GM18526 (cell line): ENCODE data around the gene CLEC16A.

Experiments used
- POLR2A ChIP-seq: IDR thresholded peaks from 3 replicates; pipeline ENCODE4 v1.6.1; 2011; ENCODE audit not compliant: insufficient read length; ENCODE audit errors: extremely low read depth

Gene CLEC16A

DNA sequence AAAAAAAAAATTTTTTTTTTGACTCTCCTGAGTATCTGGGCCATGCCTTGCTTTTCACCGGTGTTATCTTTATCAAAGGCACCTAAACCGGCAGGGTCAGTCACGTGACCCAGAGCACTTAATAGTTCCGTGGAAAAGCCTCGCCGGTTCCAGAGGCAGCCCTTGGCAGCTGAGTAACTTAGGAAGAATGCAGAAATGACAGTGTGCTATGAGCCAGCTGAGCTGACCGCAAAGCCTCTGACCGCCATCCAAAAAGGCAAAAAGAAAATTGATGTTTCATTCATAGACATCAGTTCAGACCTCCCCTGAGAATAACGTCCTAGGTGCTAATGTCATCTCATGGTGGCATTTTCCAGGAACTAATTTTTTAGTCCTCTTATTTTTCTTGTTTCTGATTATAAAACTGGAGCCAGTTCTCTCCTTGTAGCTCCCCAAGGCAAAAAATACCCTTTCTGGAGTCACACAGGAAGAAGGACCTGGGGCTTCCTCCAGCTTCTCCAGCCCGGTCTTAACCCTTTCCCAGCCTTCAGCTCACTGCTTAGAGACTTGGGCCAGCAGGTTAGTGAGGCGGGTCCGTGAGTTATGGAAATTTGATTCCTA lies 189.1 kb downstream of the CLEC16A start:
- no peak for TF ChIP-seq POLR2A

DNA sequence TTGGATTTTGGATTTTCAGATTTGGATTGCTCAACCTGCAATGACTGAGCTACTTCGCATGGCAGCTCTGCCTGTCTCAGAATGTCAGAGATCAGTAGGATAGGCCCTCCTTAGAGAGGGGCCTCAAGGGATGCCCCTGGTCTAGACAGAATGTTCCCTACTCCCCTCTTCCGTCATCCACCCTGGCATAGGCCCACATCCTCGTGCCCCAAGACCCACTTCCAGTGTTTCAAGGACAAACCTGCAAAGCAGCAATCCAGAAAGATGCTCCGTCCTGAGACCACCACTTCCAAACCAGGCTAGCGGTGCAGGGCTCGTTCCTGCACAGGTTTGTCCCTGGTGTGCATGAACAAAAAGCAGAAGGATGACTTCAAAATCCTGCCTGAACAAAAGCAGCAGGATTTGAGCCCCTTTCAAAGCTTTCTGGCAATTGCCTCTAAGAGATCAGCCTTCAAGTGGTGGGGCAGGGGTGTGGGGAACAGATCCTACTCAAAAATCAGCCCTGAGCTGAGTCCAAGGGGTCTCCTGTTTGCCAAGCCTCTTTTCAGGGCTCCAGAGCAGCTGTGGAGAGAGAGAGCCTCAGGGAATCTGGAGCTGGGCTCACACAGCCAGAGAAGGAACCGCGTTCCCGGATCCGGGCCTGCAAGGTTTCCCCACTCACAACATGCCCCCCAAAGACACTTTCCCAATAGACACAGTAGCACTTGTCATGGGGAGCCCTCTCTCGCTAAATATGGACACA lies 190.5 kb downstream of the CLEC16A start:
- no peak for TF ChIP-seq POLR2A

DNA sequence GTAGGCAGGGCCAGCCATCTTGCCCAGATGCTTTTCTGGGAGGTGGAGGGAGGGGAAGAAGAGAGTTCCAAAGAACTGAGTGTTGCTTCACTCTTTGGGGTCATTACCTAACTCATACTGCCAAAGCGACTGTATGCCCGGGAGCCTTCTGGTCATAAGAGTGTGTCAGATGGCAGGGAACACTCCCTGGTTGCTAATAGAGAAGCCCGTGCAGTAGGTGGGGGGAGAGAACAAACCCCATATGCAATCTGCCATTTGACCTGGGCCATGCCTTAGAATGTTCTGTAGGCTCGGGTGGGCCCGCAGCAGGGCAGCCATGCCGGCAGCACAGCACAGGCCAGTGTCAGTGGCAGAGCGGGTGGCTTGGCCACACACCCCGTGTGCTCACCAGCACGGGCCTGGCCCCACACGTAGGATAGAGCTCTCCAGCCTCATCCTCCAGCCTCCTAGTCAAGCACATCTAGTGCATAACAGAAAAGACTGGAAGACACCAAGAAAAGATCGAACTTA lies 191.2 kb downstream of the CLEC16A start:
- no peak for TF ChIP-seq POLR2A

DNA sequence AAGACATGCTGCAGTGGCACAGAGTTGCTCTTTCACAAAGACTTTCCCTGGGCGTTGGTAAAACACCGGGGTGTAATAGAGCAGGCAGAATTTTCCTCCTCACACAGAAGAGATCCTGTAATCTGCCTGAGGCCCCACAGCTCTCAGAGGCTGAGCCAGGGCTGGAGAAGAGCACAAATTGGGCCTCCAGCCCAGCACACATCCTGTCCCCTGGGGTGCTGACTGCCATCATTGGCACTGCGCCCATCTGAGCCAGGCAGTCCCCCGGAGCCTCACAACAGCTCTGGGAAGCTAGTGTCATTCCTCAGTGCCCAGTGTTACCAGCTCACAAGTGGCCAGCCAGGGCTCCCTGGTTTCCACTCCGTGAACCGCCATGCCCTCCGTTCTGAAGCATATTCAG lies 192.2 kb downstream of the CLEC16A start:
- no peak for TF ChIP-seq POLR2A

DNA sequence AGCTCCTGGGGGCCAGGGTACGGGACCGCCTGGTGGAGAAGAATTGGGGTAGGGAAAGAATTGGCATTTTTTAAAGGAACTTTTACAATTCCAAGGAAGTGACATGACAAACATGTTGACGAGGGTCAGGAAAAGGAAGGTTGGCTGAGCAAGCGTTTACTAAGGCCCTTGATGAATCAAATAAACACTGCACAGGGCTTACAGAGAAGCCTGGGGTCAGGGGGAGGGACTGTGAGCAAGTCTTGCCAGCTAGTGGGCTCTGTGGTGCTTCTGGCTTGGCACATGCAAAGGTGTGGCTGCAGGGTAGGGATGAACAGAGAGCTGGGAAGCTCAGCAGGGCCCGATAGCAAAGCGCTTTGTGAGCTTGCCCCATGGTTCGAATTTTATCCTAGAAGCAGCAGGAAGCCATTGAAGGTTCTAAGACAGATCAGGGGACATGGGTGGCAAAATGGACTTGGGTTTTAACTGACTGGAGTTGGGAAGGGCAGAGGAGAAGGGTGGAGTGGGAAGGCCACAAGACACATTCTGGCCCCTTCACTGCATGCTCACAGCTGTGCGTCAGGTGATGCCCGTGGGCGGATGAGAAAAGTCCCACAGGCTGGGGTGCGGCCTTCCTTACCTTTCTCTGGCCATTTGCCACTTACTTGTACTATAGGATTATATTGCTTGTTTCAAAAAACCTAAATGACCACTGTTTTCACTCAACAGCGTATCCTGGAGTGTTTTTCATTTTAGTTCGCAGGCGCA lies 193.8 kb downstream of the CLEC16A start:
- TF ChIP-seq POLR2A = no peak

DNA sequence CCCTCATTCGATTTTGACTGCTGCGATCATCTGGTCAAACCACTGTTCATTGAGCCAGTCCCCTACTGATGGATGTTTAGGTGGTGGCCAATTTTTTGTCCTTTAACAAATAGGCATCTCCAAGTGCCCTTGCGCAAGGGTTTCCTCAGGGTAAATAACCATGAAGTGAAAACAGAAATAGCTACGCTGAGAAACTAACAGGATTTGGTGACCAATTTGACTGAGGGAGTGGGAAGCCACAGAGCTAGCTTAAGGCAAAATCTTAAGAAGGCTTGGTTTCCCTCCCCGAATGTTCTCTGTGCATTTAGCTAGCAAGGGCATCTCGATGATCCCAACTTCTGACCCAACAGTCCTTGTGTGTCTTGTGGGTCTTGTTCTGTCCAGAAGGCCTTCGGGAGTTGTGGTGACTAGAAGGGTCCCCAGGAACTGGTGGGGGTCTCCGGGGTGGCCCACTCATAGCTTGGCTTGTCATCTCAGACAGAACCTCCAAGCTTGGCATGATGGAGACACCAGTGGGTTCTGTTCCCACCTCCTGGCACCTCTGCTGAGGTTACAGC lies 194.5 kb downstream of the CLEC16A start:
- no peak for TF ChIP-seq POLR2A

DNA sequence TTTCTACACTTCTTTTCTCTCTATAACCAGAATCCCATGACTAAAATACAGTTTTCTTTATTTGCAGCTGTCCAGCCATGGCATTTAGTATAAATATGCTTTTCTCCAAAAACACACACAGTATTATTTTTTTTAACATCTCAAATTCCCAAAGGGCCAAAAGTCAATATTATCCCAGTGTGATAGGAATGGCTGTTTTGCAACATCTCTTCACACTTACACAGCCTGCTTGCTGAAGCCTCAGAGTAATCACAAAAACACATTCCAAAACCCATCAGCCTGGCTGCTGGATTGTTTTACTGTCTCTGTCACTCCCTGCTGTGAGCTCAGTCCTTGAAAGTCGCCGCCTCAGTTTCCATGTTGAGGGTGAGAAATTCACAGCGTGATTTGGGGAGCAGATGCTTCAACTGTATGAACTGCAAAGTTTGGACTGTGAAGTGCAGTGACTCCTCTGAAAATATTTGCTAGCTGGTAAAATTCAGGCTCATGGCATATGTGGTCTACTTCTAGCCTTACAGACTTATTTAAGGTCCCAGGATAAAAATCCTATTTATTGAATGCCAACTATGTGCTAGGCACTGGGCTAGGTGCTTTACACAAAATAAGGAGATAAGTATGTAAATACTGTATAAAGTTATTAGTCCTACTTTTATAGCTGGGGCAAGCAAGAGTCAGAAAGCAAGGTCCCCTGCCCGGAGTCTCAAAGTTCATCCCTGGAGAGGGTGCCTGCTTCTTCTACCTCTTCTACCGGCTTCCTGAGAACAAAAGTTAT lies 195.1 kb downstream of the CLEC16A start:
- no peak for TF ChIP-seq POLR2A

DNA sequence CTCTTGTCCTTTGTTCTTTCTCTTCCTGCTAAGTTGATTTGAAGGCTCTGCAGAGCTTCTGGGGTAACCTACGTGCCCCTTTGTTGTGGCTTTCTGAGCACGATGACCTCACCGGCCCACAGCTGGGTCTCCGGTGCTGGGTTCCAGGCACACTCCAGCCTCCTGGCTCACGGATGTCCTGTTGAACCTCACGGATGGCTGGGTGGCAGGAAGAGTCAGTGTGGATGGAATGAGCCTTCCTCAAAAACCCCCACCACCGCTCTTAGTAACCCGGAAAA lies 195.7 kb downstream of the CLEC16A start:
- TF ChIP-seq POLR2A = no peak

DNA sequence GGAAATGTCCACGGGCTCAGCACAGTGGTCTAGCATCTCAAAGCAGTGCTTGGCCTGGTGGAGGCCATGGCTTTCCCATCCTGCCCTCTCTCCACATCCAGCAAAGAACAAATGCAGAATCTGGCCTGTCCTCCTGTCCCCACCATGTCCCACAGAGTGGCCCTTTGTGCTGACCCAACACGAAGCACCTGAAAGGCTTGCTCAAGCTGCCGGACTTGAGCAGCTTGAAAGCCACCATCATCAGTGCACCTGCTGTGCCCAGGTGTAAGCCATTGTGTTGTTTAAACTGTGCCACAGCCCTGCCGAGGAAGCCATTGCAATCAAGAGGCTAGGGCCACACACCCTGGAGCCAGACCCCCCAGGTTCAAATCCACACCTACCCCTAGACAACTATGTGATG lies 196.1 kb downstream of the CLEC16A start:
- no peak for TF ChIP-seq POLR2A

DNA sequence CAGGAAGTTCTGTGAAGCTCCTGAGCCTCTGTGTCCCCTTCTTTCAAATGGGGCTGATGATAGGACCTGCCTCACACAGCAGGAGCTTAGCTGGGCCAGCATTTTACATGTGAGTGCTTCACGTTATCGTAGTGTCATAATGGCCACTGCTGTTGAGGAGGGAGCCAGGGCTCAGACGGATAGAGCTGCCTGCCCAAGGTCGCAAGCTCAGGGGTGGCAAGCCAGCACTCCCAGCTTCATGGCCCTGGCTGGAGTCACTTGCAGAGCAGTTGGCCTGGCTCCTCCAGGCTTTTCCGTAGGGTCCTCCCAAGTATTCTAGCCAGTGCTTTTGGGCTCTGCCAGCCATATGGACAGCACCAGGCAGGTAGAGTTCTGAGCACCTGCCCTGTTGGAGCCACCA lies 196.5 kb downstream of the CLEC16A start:
- no peak for TF ChIP-seq POLR2A

DNA sequence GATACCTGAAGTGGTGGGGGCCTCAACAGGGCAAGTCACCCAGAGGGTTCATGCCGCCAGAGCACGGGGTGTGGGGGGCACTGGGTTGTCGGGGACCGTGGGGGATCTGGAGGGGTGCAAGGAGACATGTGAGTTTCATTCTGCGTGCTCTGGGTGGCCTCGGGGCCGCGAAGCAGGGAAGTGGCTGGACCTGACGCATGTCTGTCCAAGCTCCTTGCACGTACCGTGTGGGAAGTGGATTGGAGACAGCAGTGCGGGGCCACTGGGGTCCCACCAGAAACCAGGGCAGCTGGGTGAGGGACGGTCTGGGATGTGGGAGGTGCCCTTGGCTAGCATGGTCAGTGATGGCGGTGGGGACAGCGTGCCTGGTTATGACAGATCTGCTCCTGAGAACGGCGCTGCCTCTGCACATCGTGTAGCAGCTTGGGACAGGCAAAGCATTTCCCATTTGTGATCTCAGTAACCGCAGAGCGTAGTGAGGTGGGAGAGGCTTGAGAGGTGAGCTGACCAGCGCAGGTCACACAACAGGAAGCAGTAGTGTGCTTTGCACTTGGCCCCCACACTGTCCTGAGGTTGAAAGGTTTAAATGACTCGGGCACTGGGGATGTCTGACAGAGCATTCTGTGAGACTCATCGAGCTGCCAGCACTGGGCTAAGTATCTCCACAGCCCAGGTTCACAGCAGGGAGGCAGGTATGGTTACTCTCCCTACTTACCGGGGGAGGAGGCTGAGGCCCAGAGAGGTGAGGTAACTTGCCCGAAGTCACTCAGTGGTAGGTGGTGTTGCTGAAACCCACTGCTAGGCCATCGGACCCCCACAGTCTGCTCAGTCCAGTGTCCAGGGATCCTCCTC lies 197.3 kb downstream of the CLEC16A start:
- no peak for TF ChIP-seq POLR2A

DNA sequence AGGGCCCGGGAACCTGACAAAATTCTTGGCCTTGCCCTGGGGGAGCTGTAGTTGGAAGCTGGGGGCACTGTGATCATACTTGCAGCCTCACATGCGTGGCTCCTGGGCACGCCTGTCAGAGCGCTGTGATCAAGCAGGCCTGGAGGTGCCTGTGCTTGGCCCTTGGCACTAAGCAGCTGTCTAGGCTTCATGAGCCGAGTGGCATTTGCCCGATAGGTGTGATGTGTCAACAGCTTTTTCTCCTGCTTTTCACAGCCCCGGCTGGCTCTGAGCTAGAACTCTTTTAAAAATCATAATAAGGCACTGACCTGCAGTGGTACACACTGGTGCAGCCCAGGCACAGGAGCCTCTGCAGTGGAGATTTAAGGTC lies 197.9 kb downstream of the CLEC16A start:
- TF ChIP-seq POLR2A = no peak

DNA sequence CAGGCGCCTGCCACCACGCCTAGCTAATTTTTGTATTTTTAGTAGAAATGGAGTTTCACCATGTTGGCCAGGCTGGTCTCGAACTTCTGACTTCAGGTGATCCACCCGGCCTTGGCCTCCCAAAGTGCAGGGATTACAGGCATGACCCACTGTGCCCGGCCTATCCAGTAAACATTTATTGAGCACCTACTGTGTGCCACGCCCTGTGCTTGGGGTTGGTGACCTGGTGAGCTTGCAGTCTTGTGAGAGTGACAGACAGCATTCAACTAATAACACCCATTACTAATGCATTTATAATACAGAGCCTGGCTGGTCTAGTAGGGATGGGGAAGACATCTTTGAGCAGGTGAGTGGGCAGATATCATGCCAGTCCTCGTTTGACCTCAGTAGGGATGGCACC lies 198.6 kb downstream of the CLEC16A start:
- no peak for TF ChIP-seq POLR2A

DNA sequence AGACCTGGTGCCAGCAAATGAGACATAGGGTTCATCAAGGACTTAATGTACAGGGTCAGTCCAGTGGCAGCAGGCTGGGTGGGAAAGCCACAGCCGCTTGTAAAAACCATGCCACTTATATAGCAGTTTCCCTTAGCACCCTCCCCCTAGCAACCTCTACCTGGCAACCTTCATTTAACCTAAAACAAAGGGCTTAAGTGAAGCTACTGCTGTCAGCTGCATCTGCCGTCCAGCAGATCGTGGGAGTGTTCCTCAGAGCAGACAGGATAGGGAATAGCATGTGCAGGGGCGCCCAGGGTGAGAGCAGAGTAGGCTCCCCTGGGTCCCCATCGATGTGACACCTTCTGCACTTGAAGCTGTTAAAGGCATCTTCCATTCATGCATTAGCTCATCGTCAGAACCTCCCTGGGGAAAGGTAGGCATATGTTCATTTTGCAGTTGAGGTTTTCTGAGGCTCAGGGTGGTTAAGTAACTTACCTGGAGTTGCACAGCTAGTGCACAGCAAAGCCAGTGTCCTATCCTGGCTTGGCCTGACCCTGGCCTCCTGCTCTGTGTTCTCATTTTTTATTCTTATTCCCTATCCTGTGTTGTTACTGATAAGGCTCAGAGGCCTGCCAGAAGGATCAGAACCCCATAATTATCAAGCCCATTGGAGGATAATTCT lies 199.1 kb downstream of the CLEC16A start:
- no peak for TF ChIP-seq POLR2A
